Measurements from ENCODE around the gene ICA1.
"Not testable (repeated sequence)": the region's sequence is repeated elsewhere in the genome, so short reads cannot be mapped to it uniquely, and the experiment has no call there.

The ICA1 gene

GRCh38 chr7:8263048-8263447 lies 1.1 kb upstream of the ICA1 start:
- DNase-seq (ENCODE audit: low read depth, low spot score) = no peak

- DNase-seq (ENCODE audit: low read depth, low spot score) = no peak
These were observed 884 bp downstream of the ICA1 start for GRCh38 chr7:8260871-8261694.

GRCh38 chr7:8259586-8260222 lies 2.3 kb downstream of the ICA1 start:
- DNase-seq (ENCODE audit: low read depth, low spot score) = no peak

GRCh38 chr7:8258734-8259133 lies 3.2 kb downstream of the ICA1 start:
- DNase-seq (ENCODE audit: low read depth, low spot score) = no peak

- no peak for DNase-seq (ENCODE audit: low read depth, low spot score)
These were observed 3.8 kb downstream of the ICA1 start for GRCh38 chr7:8258166-8258565.

- no peak for DNase-seq (ENCODE audit: low read depth, low spot score)
These were observed 6.0 kb downstream of the ICA1 start for GRCh38 chr7:8255680-8256655.

GRCh38 chr7:8254667-8255066 lies 7.3 kb downstream of the ICA1 start:
- no peak for DNase-seq (ENCODE audit: low read depth, low spot score)

GRCh38 chr7:8254215-8254614 lies 7.8 kb downstream of the ICA1 start:
- no peak for DNase-seq (ENCODE audit: low read depth, low spot score)

- DNase-seq (ENCODE audit: low read depth, low spot score) = no peak
These were observed 10.8 kb downstream of the ICA1 start for GRCh38 chr7:8251195-8251594.

- no peak for DNase-seq (ENCODE audit: low read depth, low spot score)
These were observed 11.4 kb downstream of the ICA1 start for GRCh38 chr7:8250547-8250946.

GRCh38 chr7:8249121-8249520 lies 12.8 kb downstream of the ICA1 start:
- DNase-seq (ENCODE audit: low read depth, low spot score) = no peak

GRCh38 chr7:8246020-8246419 lies 15.9 kb downstream of the ICA1 start:
- DNase-seq (ENCODE audit: low read depth, low spot score) = no peak

- DNase-seq (ENCODE audit: low read depth, low spot score) = not testable (repeated sequence)
These were observed 16.9 kb downstream of the ICA1 start for GRCh38 chr7:8245032-8245431.

- not testable (repeated sequence) for DNase-seq (ENCODE audit: low read depth, low spot score)
These were observed 18.9 kb downstream of the ICA1 start for GRCh38 chr7:8243059-8243458.

- not testable (repeated sequence) for DNase-seq (ENCODE audit: low read depth, low spot score)
These were observed 22.1 kb downstream of the ICA1 start for GRCh38 chr7:8239702-8240362.

- DNase-seq (ENCODE audit: low read depth, low spot score) = no peak
These were observed 25.1 kb downstream of the ICA1 start for GRCh38 chr7:8236780-8237407.

GRCh38 chr7:8232999-8233847 lies 28.7 kb downstream of the ICA1 start:
- no peak for DNase-seq (ENCODE audit: low read depth, low spot score)

GRCh38 chr7:8229927-8230326 lies 32.0 kb downstream of the ICA1 start:
- DNase-seq (ENCODE audit: low read depth, low spot score) = no peak

GRCh38 chr7:8228766-8229674 lies 32.9 kb downstream of the ICA1 start:
- DNase-seq (ENCODE audit: low read depth, low spot score) = no peak

All from brain pericyte (primary cell).